Panc1 (cell line): ENCODE measurements around the gene OSBPL8. TPM values are rescaled to one million over a fixed set of nuclear protein-coding genes. Genes with fewer than 3 reads are reported as not detected.

ENCODE experiments used
- ATAC-seq: fragments of 200-7000 bp; cut with Tn5 transposase; 2 replicates; pipeline ENCODE4 v1.9.1; 2020; ENCODE audit warnings: mild to moderate bottlenecking, moderate library complexity
- BruUV-seq: library from RNA; stranded (reverse); fragments of 400-500 nt; replicated peaks from 2 replicates; lab custom pipeline; 2021; lab: Mats Ljungman, UMichigan
- CTCF ChIA-PET: fragments of 300-600 bp; sonication (Branson Sonifier 250); formaldehyde crosslinking; loops from one replicate; lab custom pipeline; 2022; ENCODE audit warnings: antibody characterized with exemption; lab: Charles Lee
- POLR2A ChIA-PET: fragments of 300-600 bp; sonication (Branson Sonifier 250); formaldehyde crosslinking; loops from one replicate; lab custom pipeline; 2022; ENCODE audit warnings: antibody characterized with exemption; lab: Charles Lee
- DNase-seq: peaks from one replicate; pipeline ENCODE4 v3.0.0-alpha.2; 2010; ENCODE audit warnings: low read depth, low spot score
- H3K27ac ChIP-seq: 2 replicates; pipeline ENCODE4 v1.5.1; 2011; ENCODE audit warnings: mild to moderate bottlenecking, low read length, inconsistent platforms
- H3K27me3 ChIP-seq: fragments of 200-500 bp; sonication (Bioruptor generic); 2 replicates; pipeline ENCODE4 v1.6.0; 2014; ENCODE audit warnings: low read length, inconsistent platforms; ENCODE audit not compliant: control insufficient read depth, insufficient read depth
- H3K36me3 ChIP-seq: fragments of 200-500 bp; sonication (Bioruptor generic); 2 replicates; pipeline ENCODE4 v1.5.1; 2014; ENCODE audit warnings: inconsistent platforms, mild to moderate bottlenecking, low read length, moderate library complexity; ENCODE audit not compliant: control insufficient read depth, insufficient read depth
- H3K4me1 ChIP-seq: 2 replicates; pipeline ENCODE4 v1.5.1; 2011; ENCODE audit warnings: inconsistent platforms, mild to moderate bottlenecking, low read length, moderate library complexity; ENCODE audit not compliant: control insufficient read depth, insufficient read depth
- H3K4me3 ChIP-seq, 2 experiments: 2 replicates each; pipeline ENCODE4 v1.5.1; 2011 to 2012; ENCODE audit warnings: low read depth in 2 of 2, low read length in 2 of 2, mild to moderate bottlenecking in 2 of 2, inconsistent platforms in 1 of 2, moderate library complexity in 1 of 2
- H3K9me3 ChIP-seq: fragments of 200-500 bp; sonication (Bioruptor generic); 2 replicates; pipeline ENCODE4 v1.5.1; 2014; ENCODE audit warnings: low read depth, mild to moderate bottlenecking, inconsistent platforms, low read length, moderate library complexity; ENCODE audit not compliant: control insufficient read depth, insufficient read depth
- CTCF ChIP-seq: fragments of 450-650 bp; IDR thresholded peaks from 2 replicates; pipeline ENCODE4 v1.5.1; 2017; ENCODE audit warnings: mild to moderate bottlenecking
- POLR2AphosphoS5 ChIP-seq: IDR thresholded peaks from 2 replicates; pipeline ENCODE4 v1.6.1; 2012; ENCODE audit warnings: mild to moderate bottlenecking, low read depth, low read length, moderate library complexity
- REST ChIP-seq, 2 experiments: IDR thresholded peaks; 2 replicates each; pipeline ENCODE4 v1.6.1; 2011 to 2012; ENCODE audit warnings: low read depth in 2 of 2, control low read depth in 1 of 2, low read length in 1 of 2, mild to moderate bottlenecking in 1 of 2, moderate library complexity in 1 of 2; ENCODE audit not compliant: insufficient read depth in 1 of 2
- SIN3A ChIP-seq: IDR thresholded peaks from 2 replicates; pipeline ENCODE4 v1.6.1; 2012; ENCODE audit warnings: low read depth, mild to moderate bottlenecking, low read length, moderate library complexity, borderline replicate concordance; ENCODE audit not compliant: insufficient read depth
- TCF7L2 ChIP-seq: IDR thresholded peaks from 2 replicates; pipeline ENCODE4 v1.6.1; 2011; ENCODE audit warnings: mild to moderate bottlenecking, low read depth, low read length, inconsistent platforms
- in situ Hi-C: cut with HindIII; loops from 2 replicates; pipeline ENCODE4 v1.10.0; 2016; ENCODE audit warnings: low sequenced_read_pairs, low pct_unique_long_range_greater_than_20kb
- intact Hi-C: fragments of 100-400 bp; cut with micrococcal nuclease; formaldehyde crosslinking; loops from one replicate; pipeline ENCODE4 v1.10.0; 2022; ENCODE audit not compliant: unreplicated experiment
- total RNA-seq: library from RNA; stranded (reverse); gene quantifications from one replicate; pipeline ENCODE4 v1.2.1, GENCODE V29; 2021; ENCODE audit not compliant: unreplicated experiment

OSBPL8 gene
- total RNA-seq, 1 experiment from 2014 or later: 76.9 TPM

GRCh38 chr12:76346798-76347420 lies 212.7 kb downstream of the OSBPL8 start:
- intact Hi-C loops (loop anchor here (5.0 kb wide), 2 partner anchors 110 to 265 kb away; partner anchors contain the start of gene NAP1L1), in situ Hi-C loops (no loop called here)
- H3K27ac ChIP-seq: peak overlapping the region; percentile 85
- DNase-seq (no peak), ATAC-seq (no peak; the same call in 1 of the 2 replicates)
- BruUV-seq: no TSS peak
- ChIA-PET CTCF (interaction anchor here (0.6 kb wide), 2 partner anchors 34 to 233 kb away, joined by 3 to 6 read pairs; no protein-coding TSS in a partner anchor), POLR2A (no interaction called here)
- H3K4me3 ChIP-seq: peak overlapping the region; percentile 60 to 85; a peak in 3 of 4 replicates
- H3K36me3 ChIP-seq: no peaks in the 10 kb centered on the region; the same call in 1 of the 2 replicates
- TF ChIP-seq TCF7L2: no peak
- TF ChIP-seq POLR2AphosphoS5: no peak
- no peak for TF ChIP-seq REST (IDR thresholded peaks at IDR 0.05; ENCODE audit: insufficient read depth in 1 of 2, low read depth in 2 of 2, low read length in 1 of 2)
- TF ChIP-seq SIN3A: no peak
- TF ChIP-seq CTCF: peak; percentile 52
- H3K9me3 ChIP-seq: no peaks in the 10 kb centered on the region
- H3K4me1 ChIP-seq: peaks cover 16% of the 10 kb centered on the region
- H3K27me3 ChIP-seq: no peaks in the 10 kb centered on the region

- ChIA-PET POLR2A (interaction anchor here (0.6 kb wide), 1 partner anchor 9 kb away, joined by 3 read pairs; no protein-coding TSS in a partner anchor), CTCF (interaction anchor here (0.6 kb wide), 1 partner anchor 414 kb away, joined by 4 read pairs; no protein-coding TSS in a partner anchor)
- H3K36me3 ChIP-seq: no peaks in the 10 kb centered on the region; the same call in 1 of the 2 replicates
- H3K27me3 ChIP-seq: no peaks in the 10 kb centered on the region
- TF ChIP-seq TCF7L2 (no peak), CTCF (no peak), SIN3A (no peak), POLR2AphosphoS5 (no peak), REST (IDR thresholded peaks at IDR 0.05; ENCODE audit: insufficient read depth in 1 of 2, low read depth in 2 of 2, low read length in 1 of 2) (no peak)
- no peak for DNase-seq
- H3K27ac ChIP-seq: no peak overlapping the region
- peaks cover 16% of the 10 kb centered on the region for H3K4me1 ChIP-seq
- intact Hi-C loops (loop anchor here (5.0 kb wide), 2 partner anchors 111 to 264 kb away; partner anchors contain the start of gene NAP1L1), in situ Hi-C loops (no loop called here)
- H3K9me3 ChIP-seq: no peaks in the 10 kb centered on the region
- no peak overlapping the region for H3K4me3 ChIP-seq
- no TSS peak for BruUV-seq
- no peak for ATAC-seq
These were observed 213.3 kb downstream of the OSBPL8 start for GRCh38 chr12:76346236-76346635.
